Activated CD4-positive, alpha-beta T cell treated with anti-CD3 and anti-CD28 coated beads, Interleukin-10, Interleukin-2, amounts not matched to agents 100 ng/mL and 50 ng/mL, durations not matched to agents 16 hours and 8 hours (primary cell): ENCODE results near the gene LAMA5.

Experiments used
- DNase-seq: peaks from one replicate; pipeline ENCODE4 v3.0.0-alpha.2; 2020

The LAMA5 gene

GRCh38 chr20:62323980-62324906 is 42.9 kb downstream of the LAMA5 start:
- no peak for DNase-seq

- DNase-seq = no peak
Measured at GRCh38 chr20:62323146-62323979, 43.7 kb downstream of the LAMA5 start.

- no peak for DNase-seq
Measured at GRCh38 chr20:62322492-62323041, 44.5 kb downstream of the LAMA5 start.

GRCh38 chr20:62321975-62322374 is 45.1 kb downstream of the LAMA5 start:
- DNase-seq = no peak

GRCh38 chr20:62321521-62321948 is 45.6 kb downstream of the LAMA5 start:
- peak; percentile 16 for DNase-seq

- no peak for DNase-seq
Measured at GRCh38 chr20:62320581-62321354, 46.3 kb downstream of the LAMA5 start.

- DNase-seq = no peak
Measured at GRCh38 chr20:62319346-62319909, 47.7 kb downstream of the LAMA5 start.

- no peak for DNase-seq
Measured at GRCh38 chr20:62318400-62319345, 48.4 kb downstream of the LAMA5 start.

GRCh38 chr20:62317167-62317655 is 49.9 kb downstream of the LAMA5 start:
- DNase-seq = no peak

GRCh38 chr20:62316331-62317166 is 50.6 kb downstream of the LAMA5 start:
- DNase-seq = no peak

- no peak for DNase-seq
Measured at GRCh38 chr20:62315773-62316172, 51.3 kb downstream of the LAMA5 start.

- no peak for DNase-seq
Measured at GRCh38 chr20:62314711-62315302, 52.3 kb downstream of the LAMA5 start.

- DNase-seq = no peak
Measured at GRCh38 chr20:62314339-62314638, 52.8 kb downstream of the LAMA5 start.

- DNase-seq = no peak
Measured at GRCh38 chr20:62313460-62314338, 53.4 kb downstream of the LAMA5 start.

- DNase-seq = no peak
Measured at GRCh38 chr20:62313021-62313420, 54.1 kb downstream of the LAMA5 start.

- no peak for DNase-seq
Measured at GRCh38 chr20:62312662-62312977, 54.5 kb downstream of the LAMA5 start.

GRCh38 chr20:62311832-62312661 is 55.1 kb downstream of the LAMA5 start:
- DNase-seq = no peak

- no peak for DNase-seq
Measured at GRCh38 chr20:62311150-62311549, 56.0 kb downstream of the LAMA5 start.
